GM18502 (cell line): ENCODE results near the gene TMC1.

Source experiments
- ATAC-seq: cut with Tn5 transposase; IDR thresholded peaks from one replicate; pipeline ENCODE4 v1.9.1; 2021; ENCODE audit warnings: mild to moderate bottlenecking; ENCODE audit not compliant: unreplicated experiment, poor library complexity

TMC1 gene

GRCh38 chr9:72565535-72565934 lies 44.1 kb downstream of the TMC1 start:
- ATAC-seq = no peak

DNA sequence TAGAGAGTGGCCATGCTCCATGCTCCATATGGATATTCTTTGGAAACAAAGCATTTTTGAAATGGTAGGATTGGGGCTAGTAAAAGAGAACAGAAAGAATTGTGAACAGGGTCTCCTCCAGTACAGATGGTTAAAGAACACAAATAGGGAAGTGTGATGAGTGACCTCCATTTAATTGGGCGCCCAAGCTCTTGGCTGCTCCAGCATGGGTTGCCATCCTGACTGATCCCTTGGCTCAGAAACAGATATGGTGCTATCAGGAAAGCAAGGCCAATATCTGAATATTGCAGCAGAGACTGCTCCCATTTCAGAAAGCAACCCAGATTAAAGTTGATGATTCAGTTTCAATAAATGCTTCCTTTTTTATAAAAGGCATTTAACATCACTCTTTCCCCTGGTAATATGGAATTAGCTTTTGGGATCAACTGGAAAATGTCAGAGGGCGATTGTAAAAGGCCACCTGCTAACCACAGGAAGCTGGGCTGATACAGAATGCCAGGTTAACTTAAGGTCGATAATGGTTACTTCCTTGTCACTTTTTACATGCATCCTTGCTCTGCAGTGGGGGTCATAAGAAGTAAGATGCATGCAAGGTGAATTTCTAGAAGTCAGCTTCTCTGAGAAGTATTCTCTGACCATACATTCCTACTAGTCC lies 52.9 kb downstream of the TMC1 start:
- no peak for ATAC-seq

- no peak for ATAC-seq
Observed at GRCh38 chr9:72575666-72576065, 54.3 kb downstream of the TMC1 start.

DNA sequence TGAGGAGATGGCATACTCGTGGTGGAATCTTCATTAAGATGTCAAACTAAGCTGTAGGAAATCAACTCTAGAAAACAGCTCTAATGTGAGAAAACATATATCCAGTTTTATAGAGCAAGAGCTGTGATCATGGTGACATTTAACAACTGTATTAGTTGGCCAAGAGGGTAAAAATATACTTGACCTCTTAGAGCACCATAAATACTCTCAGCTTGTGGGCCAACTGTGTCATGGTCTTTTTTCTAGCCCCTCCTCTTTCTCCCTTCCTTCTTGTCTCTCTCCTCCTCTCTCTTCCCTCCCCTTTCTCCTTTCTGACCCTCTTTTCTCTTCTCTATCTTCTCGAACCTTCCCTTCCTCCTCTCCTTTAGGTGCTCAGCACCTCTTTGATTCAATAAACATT lies 54.7 kb downstream of the TMC1 start:
- ATAC-seq = no peak

- ATAC-seq = no peak
Observed at GRCh38 chr9:72577212-72577753, 55.9 kb downstream of the TMC1 start.

DNA sequence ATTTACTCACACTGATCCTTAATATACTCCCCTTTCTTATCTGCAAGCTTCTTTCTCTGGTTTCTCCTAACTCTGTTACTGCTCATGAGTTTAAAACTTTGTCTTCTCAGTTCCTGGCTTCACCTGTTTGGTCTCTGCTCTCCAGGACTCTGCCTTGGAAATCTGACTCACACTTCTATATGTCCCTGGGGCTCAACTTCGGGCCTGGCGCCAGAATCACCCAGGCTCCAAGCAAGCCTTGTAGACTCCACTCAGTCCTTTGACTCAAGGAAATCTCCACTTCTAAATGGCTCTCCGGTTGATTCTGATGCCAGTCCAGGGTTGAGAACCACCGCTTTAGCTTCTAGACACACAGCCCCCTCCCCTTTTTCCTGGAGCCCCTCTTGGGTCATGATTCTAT lies 57.8 kb downstream of the TMC1 start:
- ATAC-seq = no peak

- no peak for ATAC-seq
Observed at GRCh38 chr9:72579880-72580550, 58.6 kb downstream of the TMC1 start.

DNA sequence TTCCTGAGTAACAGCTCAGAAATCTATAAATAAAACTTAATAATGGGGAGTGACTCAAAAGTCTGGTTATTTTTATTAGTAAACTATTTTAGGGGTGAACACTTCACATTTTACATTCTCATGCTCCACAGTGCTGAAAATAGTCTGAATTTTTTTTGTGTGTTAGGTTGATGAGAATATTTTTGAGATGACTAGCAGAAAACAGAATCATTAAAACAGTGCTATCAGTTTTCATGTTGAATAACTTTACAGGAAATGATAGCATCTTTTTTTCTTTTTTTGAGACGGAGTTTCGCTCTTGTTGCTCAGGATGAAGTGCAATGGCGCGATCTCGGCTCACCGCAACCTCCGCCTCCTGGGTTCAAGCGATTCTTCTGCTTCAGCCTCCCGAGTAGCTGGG lies 60.3 kb downstream of the TMC1 start:
- no peak for ATAC-seq

DNA sequence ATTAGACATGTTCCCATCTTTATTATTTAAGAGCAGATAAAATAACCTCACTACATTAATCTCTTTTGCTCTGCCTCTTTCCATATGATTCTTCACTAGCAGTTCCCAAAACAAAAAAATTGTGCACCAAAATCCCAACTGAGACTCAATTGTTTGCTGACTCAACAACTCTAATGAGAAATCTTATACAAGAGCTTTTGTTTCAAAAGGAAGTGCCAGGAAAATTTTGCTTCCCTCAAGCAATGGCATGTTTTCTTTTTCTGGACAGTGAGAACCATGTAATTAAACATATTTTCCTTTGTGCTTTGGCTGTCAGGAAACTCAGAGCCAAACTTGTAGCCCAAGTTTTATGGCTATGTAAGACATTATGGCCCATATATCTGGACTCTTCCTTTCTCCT lies 62.0 kb downstream of the TMC1 start:
- ATAC-seq = no peak

- ATAC-seq = peak; percentile 82
Observed at GRCh38 chr9:72586388-72587130, 65.2 kb downstream of the TMC1 start.

GRCh38 chr9:72588336-72588735 lies 66.9 kb downstream of the TMC1 start:
- no peak for ATAC-seq

GRCh38 chr9:72589667-72590521 lies 68.5 kb downstream of the TMC1 start:
- ATAC-seq = no peak

GRCh38 chr9:72590824-72591223 lies 69.4 kb downstream of the TMC1 start:
- ATAC-seq = no peak

DNA sequence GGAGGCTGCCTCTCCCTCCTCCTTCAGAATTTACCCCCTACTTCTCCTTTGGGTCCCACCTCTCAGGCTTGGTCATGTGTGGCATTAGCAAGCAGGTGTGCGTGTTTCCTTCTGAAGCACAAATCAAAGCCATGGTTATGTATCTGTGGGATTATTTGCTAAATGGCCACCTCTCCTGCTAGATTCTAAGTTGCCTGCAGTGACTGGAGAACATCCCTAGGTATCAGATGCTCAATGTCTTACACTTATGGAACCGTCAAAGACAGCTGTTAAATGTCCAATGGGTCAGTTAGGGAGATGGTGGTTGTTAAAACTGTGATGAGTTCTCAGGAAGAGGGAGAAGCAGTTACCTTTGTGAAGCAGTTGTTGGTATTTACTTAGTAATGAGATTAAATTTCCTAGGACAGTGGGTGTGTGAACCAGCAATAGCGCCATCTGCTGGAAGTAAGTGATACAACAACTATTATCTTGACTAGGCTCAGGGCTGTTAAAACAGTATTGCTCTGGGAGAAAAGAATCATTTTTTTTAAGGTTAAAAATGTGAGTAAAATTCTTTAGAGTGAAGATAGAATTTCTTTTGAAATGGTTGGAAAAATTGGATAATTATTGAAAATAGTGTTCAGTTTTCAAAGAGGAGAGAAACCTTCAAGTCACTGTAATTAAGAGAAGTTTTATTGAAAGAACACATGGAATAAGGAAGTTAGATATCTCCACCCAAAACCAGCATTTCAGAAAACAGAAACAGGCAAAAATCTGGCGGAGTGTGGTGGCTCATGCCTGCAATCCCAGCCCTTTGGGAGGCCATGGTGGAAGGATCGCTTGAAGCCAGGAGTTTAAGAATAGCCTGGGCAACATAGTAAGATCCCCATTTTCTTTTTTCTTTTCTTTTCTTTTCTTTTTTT lies 71.3 kb downstream of the TMC1 start:
- peak; percentile 75 for ATAC-seq

GRCh38 chr9:72596451-72597180 lies 75.2 kb downstream of the TMC1 start:
- ATAC-seq = no peak

GRCh38 chr9:72597181-72597517 lies 75.7 kb downstream of the TMC1 start:
- ATAC-seq = no peak

- ATAC-seq = no peak
Observed at GRCh38 chr9:72597601-72598000, 76.2 kb downstream of the TMC1 start.

DNA sequence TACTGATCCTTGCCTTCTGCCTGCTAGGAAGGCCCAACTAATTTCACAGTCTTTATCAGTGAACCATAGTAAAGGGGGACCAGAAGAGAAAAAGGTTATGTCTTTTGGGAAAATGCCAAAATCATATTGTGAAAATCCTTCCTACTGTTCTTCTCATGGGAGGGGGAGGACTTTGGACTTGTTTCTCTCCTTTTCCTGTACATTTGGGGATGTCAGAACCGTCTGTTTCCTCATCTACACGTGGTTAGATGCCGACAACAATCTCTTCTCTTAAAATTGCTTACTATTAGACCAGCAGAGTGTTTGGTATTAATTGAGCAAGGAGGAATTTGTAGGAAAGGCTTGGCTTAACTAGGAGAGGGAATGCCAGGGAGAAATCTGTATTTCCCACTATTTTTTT lies 77.2 kb downstream of the TMC1 start:
- no peak for ATAC-seq
